Transverse colon (tissue), 4 donors: Measurements from ENCODE around the gene ZMIZ1. TPM values are rescaled to one million over a fixed set of nuclear protein-coding genes. Genes with fewer than 3 reads are reported as not detected.

Source experiments
- DNase-seq: peaks from one replicate; pipeline ENCODE4 v3.0.0-alpha.2; 2019
- H3K27ac ChIP-seq, 4 donors: fragments of 200-600 bp; sonication (generic); 2 replicates each; pipeline ENCODE4 v1.5.1; 2016 to 2018; ENCODE audit warnings: inconsistent platforms in 4 of 4
- H3K27me3 ChIP-seq: fragments of 200-600 bp; sonication (generic); 2 replicates; pipeline ENCODE4 v1.5.1; 2017; ENCODE audit warnings: inconsistent platforms
- H3K36me3 ChIP-seq, 4 donors: fragments of 200-600 bp; sonication (generic); 2 replicates each; pipeline ENCODE4 v1.5.1; 2017 to 2019; ENCODE audit warnings: inconsistent platforms in 4 of 4
- H3K4me1 ChIP-seq, 4 donors: fragments of 200-600 bp; sonication (generic); 2 replicates each; pipeline ENCODE4 v1.5.1; 2017 to 2020; ENCODE audit warnings: inconsistent platforms in 4 of 4
- H3K4me3 ChIP-seq, 4 donors: fragments of 200-600 bp; sonication (generic); 1 replicate in 1 of 4; 2 replicates in 3 of 4; pipeline versions ENCODE4 v1.5.1 to v1.6.1; 2017 to 2019; ENCODE audit warnings: inconsistent platforms in 4 of 4
- H3K9me3 ChIP-seq, 2 donors: fragments of 200-600 bp; sonication (generic); 2 replicates each; pipeline ENCODE4 v1.5.1; 2017 to 2019; ENCODE audit warnings: inconsistent platforms in 2 of 2
- CTCF ChIP-seq, 5 experiments: fragments of 200-600 bp in 3 of 5; fragments of 450-650 bp in 2 of 5; sonication (generic) in 3 of 5; IDR thresholded peaks; 1 replicate in 2 of 5; 2 replicates in 3 of 5; pipeline ENCODE4 v1.5.1; 2016 to 2017; ENCODE audit warnings: antibody characterized with exemption in 5 of 5, inconsistent platforms in 3 of 5, mild to moderate bottlenecking in 2 of 5, moderate library complexity in 1 of 5
- EP300 ChIP-seq: sonication (generic); formaldehyde crosslinking; IDR thresholded peaks from one replicate; pipeline ENCODE4 v1.6.1; 2017; ENCODE audit warnings: antibody characterized with exemption, low read depth
- POLR2A ChIP-seq: fragments of 450-650 bp; IDR thresholded peaks from one replicate; pipeline ENCODE4 v1.6.1; 2016; ENCODE audit warnings: antibody characterized with exemption, mild to moderate bottlenecking, moderate library complexity
- POLR2AphosphoS5 ChIP-seq, 3 donors: sonication (generic); formaldehyde crosslinking; IDR thresholded peaks; one replicate each; pipeline ENCODE4 v1.6.1; 2016; ENCODE audit warnings: antibody characterized with exemption in 3 of 3
- WGBS, 2 donors: methylation state at CpG; one replicate each; pipeline ENCODE4 v1.1.5; 2018; ENCODE audit warnings: low coverage in 1 of 2; 5-methylcytosine and 5-hydroxymethylcytosine counted together
- in situ Hi-C, 4 donors: fragments of 200-750 bp; cut with MboI; loops; one replicate each; pipeline versions ENCODE4 v1.15.0 to v1.15.1; 2017; ENCODE audit warnings: low sequenced_read_pairs in 3 of 4, low pct_ligation_motif_present in 1 of 4, low pct_unique_long_range_greater_than_20kb in 1 of 4
- intact Hi-C: fragments of 100-400 bp; cut with DNase I; formaldehyde crosslinking; loops from one replicate; pipeline ENCODE4 v1.15.1; 2023; ENCODE audit warnings: low total_unique reads
- total RNA-seq, 4 donors: library from RNA; depleted of rRNA; stranded (reverse); fragments of >200 nt; gene quantifications; one replicate each; pipeline ENCODE4 v1.1.0, GENCODE V29; 2016

ZMIZ1 gene
- total RNA-seq, 4 donors from 2014 or later: 32.0 to 108 (median 63.0) TPM

GRCh38 chr10:79184657-79185056 lies 115.9 kb downstream of the ZMIZ1 start:
- H3K27me3 ChIP-seq: no peaks in the 10 kb centered on the region
- no peaks in the 10 kb centered on the region for H3K9me3 ChIP-seq
- no peak overlapping the region for H3K4me3 ChIP-seq
- peaks cover 43 to 85% (median 62%) of the 10 kb centered on the region in 4 donors for H3K4me1 ChIP-seq
- 40 to 74% methylated on average over 1 to 6 of the region's 6 CpGs for WGBS, 2 donors
- intact Hi-C loops: loop anchor here (5.0 kb wide), 1 partner anchor 117 kb away; the partner anchor contains the start of gene ZMIZ1
- in situ Hi-C loops: loop anchor here in 3 of 4 donors (25.0 kb wide), 3 partner anchors 247 to 1147 kb away; partner anchors contain the start of genes POLR3A (in 2 of the 3) and RPS24 (in 2 of the 3)
- H3K27ac ChIP-seq: peak overlapping the region; percentile 54 to 85 (median 66)
- H3K36me3 ChIP-seq: no peaks in the 10 kb centered on the region
- TF ChIP-seq POLR2A (no peak), EP300 (no peak), CTCF (IDR thresholded peaks at IDR 0.05) (no peak), POLR2AphosphoS5 (IDR thresholded peaks at IDR 0.05) (no peak)
- no peak for DNase-seq

- Histone ChIP-seq H3K36me3 (no peaks in the 10 kb centered on the region), H3K27ac (peak overlapping the region; percentile 54 to 85 (median 66)), H3K4me1 (peaks cover 43 to 84% (median 62%) of the 10 kb centered on the region in 4 donors), H3K4me3 (no peak overlapping the region), H3K9me3 (no peaks in the 10 kb centered on the region), H3K27me3 (no peaks in the 10 kb centered on the region)
- in situ Hi-C loops (loop anchor here in 3 of 4 donors (25.0 kb wide), 3 partner anchors 248 to 1148 kb away; partner anchors contain the start of genes POLR3A (in 2 of the 3) and RPS24 (in 2 of the 3)), intact Hi-C loops (loop anchor here (5.0 kb wide), 1 partner anchor 118 kb away; the partner anchor contains the start of gene ZMIZ1)
- no peak for DNase-seq
- 60% methylated on average over 12 of the region's 12 CpGs; no CpG with 5 or more reads in 1 of the 2 donors for WGBS, 2 donors
- TF ChIP-seq POLR2AphosphoS5 (IDR thresholded peaks at IDR 0.05) (peak in 2 of 3 donors; percentile 17 to 44), POLR2A (no peak)
Measured at GRCh38 chr10:79185067-79185774, 116.5 kb downstream of the ZMIZ1 start.

GRCh38 chr10:79185796-79186374 lies 117.1 kb downstream of the ZMIZ1 start:
- in situ Hi-C loops: loop anchor here in 3 of 4 donors (25.0 kb wide), 3 partner anchors 249 to 1149 kb away; partner anchors contain the start of genes POLR3A (in 2 of the 3) and RPS24 (in 2 of the 3)

More at GRCh38 chr10:79185796-79186374, 117.1 kb downstream of the ZMIZ1 start:
- DNase-seq: no peak
- Histone ChIP-seq H3K4me3 (no peak overlapping the region), H3K4me1 (peaks cover 43 to 78% (median 62%) of the 10 kb centered on the region in 4 donors), H3K27ac (peak overlapping the region; percentile 54 to 85 (median 66)), H3K36me3 (no peaks in the 10 kb centered on the region), H3K9me3 (no peaks in the 10 kb centered on the region), H3K27me3 (no peaks in the 10 kb centered on the region)
- TF ChIP-seq POLR2AphosphoS5 (IDR thresholded peaks at IDR 0.05) (no peak), CTCF (IDR thresholded peaks at IDR 0.05) (no peak), POLR2A (no peak), EP300 (no peak)
- WGBS, 2 donors: 40 to 49% methylated on average over 3 to 7 of the region's 7 CpGs
- intact Hi-C loops: loop anchor here (5.0 kb wide), 1 partner anchor 119 kb away; the partner anchor contains the start of gene ZMIZ1
